ENCODE results near the gene NOTO. TPM values are rescaled to one million over a fixed set of nuclear protein-coding genes. Genes with fewer than 3 reads are reported as not detected.

NOTO gene
- polyA plus RNA-seq, 1 donor (not counting 4 experiments of a cell fraction or from before 2014, with no cell fraction given) = not detected

GRCh38 chr2:73210019-73210418 lies 7.6 kb downstream of the NOTO start:
- no peak for FAIRE-seq

GRCh38 chr2:73210696-73211095 lies 8.3 kb downstream of the NOTO start:
- DNase-seq (ENCODE audit: low read depth, low spot score) (no peak), FAIRE-seq (no peak)
- Histone ChIP-seq H3K9me1 (ENCODE audit: control insufficient read depth, extremely low read depth, insufficient read depth, low read length) (no peaks in the 10 kb centered on the region), H2AFZ (ENCODE audit: control insufficient read depth, low read length) (no peak overlapping the region), H3K27ac (ENCODE audit: control insufficient read depth, insufficient read depth, low read length) (no peak overlapping the region), H3K27me3 (ENCODE audit: control insufficient read depth, extremely low read depth, insufficient read depth, low read length) (no peaks in the 10 kb centered on the region), H3K4me3 (ENCODE audit: control insufficient read depth in 2 of 3, extremely low read depth in 1 of 3, insufficient read depth in 2 of 3, low read depth in 1 of 3, low read length in 3 of 3) (no peak overlapping the region), H3K4me1 (ENCODE audit: control insufficient read depth, extremely low read depth, insufficient read depth, low read length) (peaks cover 12% of the 10 kb centered on the region), H3K9me3 (ENCODE audit: control insufficient read depth, low read depth, low read length) (no peaks in the 10 kb centered on the region), H3K4me2 (ENCODE audit: control insufficient read depth, extremely low read depth, insufficient read depth, low read depth, low read length) (no peak overlapping the region), H3K36me3 (ENCODE audit: control insufficient read depth in 2 of 2, extremely low read depth in 1 of 2, insufficient read depth in 2 of 2, low read length in 2 of 2) (no peaks in the 10 kb centered on the region), H3K79me2 (ENCODE audit: control insufficient read depth, insufficient read depth, low read length) (peaks cover 14% of the 10 kb centered on the region), H4K20me1 (ENCODE audit: control insufficient read depth, extremely low read depth, insufficient read depth, low read length) (no peaks in the 10 kb centered on the region), H3K9ac (ENCODE audit: control insufficient read depth, extremely low read depth, insufficient read depth, low read length) (no peak overlapping the region)
- dilution Hi-C loops (cut with MboI; ENCODE audit: extremely low pct_ligation_motif_present, low sequenced_read_pairs) = no loop called here
- TF ChIP-seq EZH2 (IDR thresholded peaks at IDR 0.05; ENCODE audit: low read length) = no peak
- TF ChIP-seq CTCF (optimal IDR thresholded peaks at IDR 0.05 in 1 of 3, IDR thresholded peaks at IDR 0.05 in 1 of 3, conservative IDR thresholded peaks at IDR 0.05 in 1 of 3; ENCODE audit: extremely low read depth in 1 of 3, insufficient read depth in 2 of 3, low read length in 3 of 3) = no peak

More at GRCh38 chr2:73210019-73210418, 7.6 kb downstream of the NOTO start:
- Histone ChIP-seq H3K4me3 (ENCODE audit: control insufficient read depth in 2 of 3, extremely low read depth in 1 of 3, insufficient read depth in 2 of 3, low read depth in 1 of 3, low read length in 3 of 3) (no peak overlapping the region), H3K27ac (ENCODE audit: control insufficient read depth, insufficient read depth, low read length) (no peak overlapping the region), H3K4me2 (ENCODE audit: control insufficient read depth, extremely low read depth, insufficient read depth, low read depth, low read length) (no peak overlapping the region), H3K9ac (ENCODE audit: control insufficient read depth, extremely low read depth, insufficient read depth, low read length) (no peak overlapping the region), H3K4me1 (ENCODE audit: control insufficient read depth, extremely low read depth, insufficient read depth, low read length) (peaks cover 6% of the 10 kb centered on the region), H3K36me3 (ENCODE audit: control insufficient read depth in 2 of 2, extremely low read depth in 1 of 2, insufficient read depth in 2 of 2, low read length in 2 of 2) (no peaks in the 10 kb centered on the region), H3K79me2 (ENCODE audit: control insufficient read depth, insufficient read depth, low read length) (peaks cover 7% of the 10 kb centered on the region), H3K9me1 (ENCODE audit: control insufficient read depth, extremely low read depth, insufficient read depth, low read length) (no peaks in the 10 kb centered on the region), H3K27me3 (ENCODE audit: control insufficient read depth, extremely low read depth, insufficient read depth, low read length) (no peaks in the 10 kb centered on the region), H3K9me3 (ENCODE audit: control insufficient read depth, low read depth, low read length) (no peaks in the 10 kb centered on the region), H2AFZ (ENCODE audit: control insufficient read depth, low read length) (no peak overlapping the region), H4K20me1 (ENCODE audit: control insufficient read depth, extremely low read depth, insufficient read depth, low read length) (no peaks in the 10 kb centered on the region)
- dilution Hi-C loops (cut with MboI; ENCODE audit: extremely low pct_ligation_motif_present, low sequenced_read_pairs) = no loop called here
- DNase-seq (ENCODE audit: low read depth, low spot score) = no peak
- TF ChIP-seq EZH2 (IDR thresholded peaks at IDR 0.05; ENCODE audit: low read length) = no peak
- TF ChIP-seq CTCF (optimal IDR thresholded peaks at IDR 0.05 in 1 of 3, IDR thresholded peaks at IDR 0.05 in 1 of 3, conservative IDR thresholded peaks at IDR 0.05 in 1 of 3; ENCODE audit: extremely low read depth in 1 of 3, insufficient read depth in 2 of 3, low read length in 3 of 3) = no peak
